H9 (cell line): ENCODE measurements around the gene TRIM2. TPM values are rescaled to one million over a fixed set of nuclear protein-coding genes. Genes with fewer than 3 reads are reported as not detected.

ENCODE experiments used
- DNase-seq: peaks from one replicate; pipeline ENCODE4 v3.0.0-alpha.2; 2017
- H2AFZ ChIP-seq: one replicate; pipeline ENCODE4 v1.6.1; 2013; ENCODE audit warnings: mild to moderate bottlenecking, low read length, control low read depth, moderate library complexity
- H2AK5ac ChIP-seq: 2 replicates; pipeline ENCODE4 v1.6.1; 2013; ENCODE audit warnings: low read length, control low read depth, mixed read lengths; ENCODE audit not compliant: insufficient read length
- H2BK120ac ChIP-seq: one replicate; pipeline ENCODE4 v1.6.1; 2013; ENCODE audit warnings: low read depth, mild to moderate bottlenecking, low read length, control low read depth, inconsistent platforms; ENCODE audit not compliant: poor library complexity, severe bottlenecking
- H2BK12ac ChIP-seq: 2 replicates; pipeline ENCODE4 v1.6.1; 2013; ENCODE audit warnings: low read length, control low read depth, mixed read lengths, low read depth; ENCODE audit not compliant: insufficient read length
- H2BK15ac ChIP-seq: 2 replicates; pipeline ENCODE4 v1.6.1; 2013; ENCODE audit warnings: low read depth, low read length, control low read depth
- H2BK20ac ChIP-seq: one replicate; pipeline ENCODE4 v1.6.1; 2013; ENCODE audit warnings: low read depth, mild to moderate bottlenecking, low read length, control low read depth, inconsistent platforms; ENCODE audit not compliant: poor library complexity, severe bottlenecking
- H2BK5ac ChIP-seq: 2 replicates; pipeline ENCODE4 v1.6.1; 2013; ENCODE audit warnings: low read length, control low read depth, mixed read lengths; ENCODE audit not compliant: insufficient read length
- H3K14ac ChIP-seq: 2 replicates; pipeline ENCODE4 v1.6.1; 2013; ENCODE audit warnings: low read length, control low read depth; ENCODE audit not compliant: insufficient read depth
- H3K18ac ChIP-seq: 2 replicates; pipeline ENCODE4 v1.6.1; 2013; ENCODE audit warnings: low read depth, mild to moderate bottlenecking, mixed read lengths, low read length, control low read depth; ENCODE audit not compliant: insufficient read length
- H3K23ac ChIP-seq: 2 replicates; pipeline ENCODE4 v1.6.1; 2013; ENCODE audit warnings: low read length, control low read depth, mixed read lengths, low read depth; ENCODE audit not compliant: insufficient read length
- H3K23me2 ChIP-seq: 2 replicates; pipeline ENCODE4 v1.6.1; 2013; ENCODE audit warnings: low read depth, mild to moderate bottlenecking, mixed read lengths, low read length, control low read depth; ENCODE audit not compliant: insufficient read length, poor library complexity, severe bottlenecking
- H3K27ac ChIP-seq: 2 replicates; pipeline ENCODE4 v1.5.1; 2013; ENCODE audit warnings: low read length, control low read depth, mixed read lengths, low read depth; ENCODE audit not compliant: insufficient read length
- H3K27me3 ChIP-seq: 2 replicates; pipeline ENCODE4 v1.6.1; 2013; ENCODE audit warnings: low read length, control low read depth, inconsistent platforms; ENCODE audit not compliant: insufficient read depth
- H3K4ac ChIP-seq: 2 replicates; pipeline ENCODE4 v1.6.1; 2013; ENCODE audit warnings: low read depth, mild to moderate bottlenecking, control low read depth, inconsistent platforms, low read length, moderate library complexity
- H3K4me1 ChIP-seq: 2 replicates; pipeline ENCODE4 v1.6.1; 2013; ENCODE audit warnings: low read length, control low read depth, inconsistent platforms; ENCODE audit not compliant: insufficient read depth
- H3K4me2 ChIP-seq: 2 replicates; pipeline ENCODE4 v1.6.1; 2013; ENCODE audit warnings: low read length, control low read depth, mixed read lengths; ENCODE audit not compliant: insufficient read length, insufficient read depth
- H3K56ac ChIP-seq: 2 replicates; pipeline ENCODE4 v1.6.1; 2013; ENCODE audit warnings: low read depth, mild to moderate bottlenecking, mixed read lengths, low read length, control low read depth; ENCODE audit not compliant: insufficient read length
- H3K79me1 ChIP-seq: 2 replicates; pipeline ENCODE4 v1.6.1; 2013; ENCODE audit warnings: low read depth, mild to moderate bottlenecking, moderate library complexity, low read length, control low read depth, inconsistent platforms; ENCODE audit not compliant: insufficient read depth, poor library complexity, severe bottlenecking
- H3K79me2 ChIP-seq: 2 replicates; pipeline ENCODE4 v1.6.1; 2013; ENCODE audit warnings: low read length, control low read depth, inconsistent platforms; ENCODE audit not compliant: insufficient read depth
- H3K9ac ChIP-seq: 2 replicates; pipeline ENCODE4 v1.6.1; 2013; ENCODE audit warnings: low read length, control low read depth, mixed read lengths; ENCODE audit not compliant: insufficient read length; ENCODE audit errors: extremely low read depth
- H3K9me3 ChIP-seq: one replicate; pipeline ENCODE4 v1.6.1; 2013; ENCODE audit warnings: low read depth, low read length, inconsistent platforms; ENCODE audit not compliant: control insufficient read depth
- H3T11ph ChIP-seq: one replicate; pipeline ENCODE4 v1.6.1; 2013; ENCODE audit warnings: mild to moderate bottlenecking, low read length, control low read depth, inconsistent platforms
- H4K20me1 ChIP-seq: one replicate; pipeline ENCODE4 v1.6.1; 2013; ENCODE audit not compliant: control insufficient read depth, insufficient read length, insufficient read depth
- H4K5ac ChIP-seq: 2 replicates; pipeline ENCODE4 v1.6.1; 2013; ENCODE audit warnings: low read depth, mild to moderate bottlenecking, mixed read lengths, low read length, control low read depth; ENCODE audit not compliant: insufficient read length
- H4K8ac ChIP-seq: replicated peaks from 2 replicates; pipeline ENCODE4 v1.6.1; 2013; ENCODE audit warnings: low read length, control low read depth, mixed read lengths, low read depth; ENCODE audit not compliant: insufficient read length
- H4K91ac ChIP-seq: 2 replicates; pipeline ENCODE4 v1.6.1; 2013; ENCODE audit warnings: low read depth, mild to moderate bottlenecking, moderate library complexity, mixed read lengths, low read length, control low read depth; ENCODE audit not compliant: insufficient read length
- H3K27ac Mint-ChIP-seq, 3 experiments: 2 replicates in 2 of 3; 3 replicates in 1 of 3; pipeline ENCODE4 v1.8.0; 2020 to 2021; ENCODE audit warnings: mixed read lengths in 3 of 3, mild to moderate bottlenecking in 1 of 3, moderate library complexity in 1 of 3
- H3K27me3 Mint-ChIP-seq: 2 replicates; pipeline ENCODE4 v1.8.0; 2021; ENCODE audit warnings: low read depth, mild to moderate bottlenecking, moderate library complexity, mixed read lengths
- H3K36me3 Mint-ChIP-seq, 3 experiments: 2 replicates in 2 of 3; 3 replicates in 1 of 3; pipeline ENCODE4 v1.8.0; 2020 to 2021; ENCODE audit warnings: low read depth in 3 of 3, mixed read lengths in 3 of 3; ENCODE audit not compliant: insufficient read depth in 1 of 3
- H3K4me1 Mint-ChIP-seq, 2 experiments: 2 replicates each; pipeline ENCODE4 v1.8.0; 2020; ENCODE audit warnings: mixed read lengths in 2 of 2
- H3K4me3 Mint-ChIP-seq, 2 experiments: 2 replicates in 1 of 2; 3 replicates in 1 of 2; pipeline ENCODE4 v1.8.0; 2020 to 2021; ENCODE audit warnings: mild to moderate bottlenecking in 2 of 2, mixed read lengths in 2 of 2, moderate library complexity in 1 of 2
- H3K9me3 Mint-ChIP-seq, 2 experiments: 2 replicates in 1 of 2; 3 replicates in 1 of 2; pipeline ENCODE4 v1.8.0; 2020; ENCODE audit warnings: mild to moderate bottlenecking in 2 of 2, mixed read lengths in 2 of 2, moderate library complexity in 1 of 2
- WGBS: extraction: QIAGEN DNeasy Blood & Tissue Kit; methylation state at CpG from one replicate; pipeline ENCODE4 v1.1.7; 2013; ENCODE audit warnings: missing lambda C conversion rate, low lambda C conversion rate, mixed read lengths; ENCODE audit not compliant: insufficient read length; ENCODE audit errors: extremely low coverage; 5-methylcytosine and 5-hydroxymethylcytosine counted together
- total RNA-seq: library from RNA; stranded (reverse); gene quantifications from 2 replicates; pipeline ENCODE4 v1.2.1, GENCODE V29; 2021
- TF ChIP-seq, protein P1 (sequence below): fragments of 200-600 bp; sonication (generic); conservative IDR thresholded peaks from 3 replicates; pipeline ENCODE4 v1.8.0; 2021; ENCODE audit warnings: antibody characterized with exemption, mild to moderate bottlenecking

The TRIM2 gene
- total RNA-seq, 1 experiment from 2014 or later = 28.9 TPM

GRCh38 chr4:153310793-153311192 is 106.5 kb downstream of the TRIM2 start:
- Histone ChIP-seq H3K4me1 (no peaks in the 10 kb centered on the region), H3K4ac (no peak overlapping the region), H3K18ac (no peak overlapping the region), H3K27me3 (no peaks in the 10 kb centered on the region), H2BK20ac (no peak overlapping the region), H3K9ac (no peak overlapping the region), H2BK5ac (no peak overlapping the region), H3K79me2 (peaks cover 3% of the 10 kb centered on the region; the same call in 1 of the 2 replicates), H2BK15ac (no peak overlapping the region), H2BK120ac (no peak overlapping the region), H4K5ac (no peak overlapping the region), H3K23me2 (no peaks in the 10 kb centered on the region), H4K8ac (no peak overlapping the region), H3T11ph (no peak overlapping the region), H3K23ac (no peak overlapping the region), H4K91ac (no peak overlapping the region), H3K79me1 (no peaks in the 10 kb centered on the region), H2AFZ (no peak overlapping the region), H3K14ac (no peak overlapping the region), H3K27ac (no peak overlapping the region), H2BK12ac (no peak overlapping the region), H4K20me1 (no peaks in the 10 kb centered on the region), H3K9me3 (no peaks in the 10 kb centered on the region), H3K4me2 (no peak overlapping the region), H2AK5ac (no peak overlapping the region), H3K56ac (no peak overlapping the region)
- no peaks in the 10 kb centered on the region for H3K27me3 Mint-ChIP-seq
- H3K36me3 Mint-ChIP-seq = peaks cover 11 to 43% (median 18%) of the 10 kb centered on the region in 3 experiments; a peak in 6 of 7 replicates
- WGBS = no CpG with 5 or more reads among the region's 1 CpG
- TF ChIP-seq, protein P1, sequence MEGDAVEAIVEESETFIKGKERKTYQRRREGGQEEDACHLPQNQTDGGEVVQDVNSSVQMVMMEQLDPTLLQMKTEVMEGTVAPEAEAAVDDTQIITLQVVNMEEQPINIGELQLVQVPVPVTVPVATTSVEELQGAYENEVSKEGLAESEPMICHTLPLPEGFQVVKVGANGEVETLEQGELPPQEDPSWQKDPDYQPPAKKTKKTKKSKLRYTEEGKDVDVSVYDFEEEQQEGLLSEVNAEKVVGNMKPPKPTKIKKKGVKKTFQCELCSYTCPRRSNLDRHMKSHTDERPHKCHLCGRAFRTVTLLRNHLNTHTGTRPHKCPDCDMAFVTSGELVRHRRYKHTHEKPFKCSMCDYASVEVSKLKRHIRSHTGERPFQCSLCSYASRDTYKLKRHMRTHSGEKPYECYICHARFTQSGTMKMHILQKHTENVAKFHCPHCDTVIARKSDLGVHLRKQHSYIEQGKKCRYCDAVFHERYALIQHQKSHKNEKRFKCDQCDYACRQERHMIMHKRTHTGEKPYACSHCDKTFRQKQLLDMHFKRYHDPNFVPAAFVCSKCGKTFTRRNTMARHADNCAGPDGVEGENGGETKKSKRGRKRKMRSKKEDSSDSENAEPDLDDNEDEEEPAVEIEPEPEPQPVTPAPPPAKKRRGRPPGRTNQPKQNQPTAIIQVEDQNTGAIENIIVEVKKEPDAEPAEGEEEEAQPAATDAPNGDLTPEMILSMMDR = no peak
- no peaks in the 10 kb centered on the region for H3K9me3 Mint-ChIP-seq
- DNase-seq = no peak
- no peaks in the 10 kb centered on the region for H3K4me1 Mint-ChIP-seq
- H3K4me3 Mint-ChIP-seq = no peak overlapping the region
- no peak overlapping the region; a peak in 2 of 7 replicates for H3K27ac Mint-ChIP-seq
